Endothelial cell (in vitro differentiated cells): ENCODE measurements around the gene ROR2. TPM values are rescaled to one million over a fixed set of nuclear protein-coding genes. Genes with fewer than 3 reads are reported as not detected.

Experiments
- DNase-seq: peaks from one replicate; pipeline ENCODE4 v3.0.0; 2021; ENCODE audit warnings: low spot score
- H3K27ac Mint-ChIP-seq: one replicate; pipeline ENCODE4 v1.8.0; 2021; ENCODE audit warnings: mixed read lengths, inconsistent platforms; ENCODE audit not compliant: unreplicated experiment
- H3K27me3 Mint-ChIP-seq: one replicate; pipeline ENCODE4 v1.8.0; 2021; ENCODE audit warnings: mild to moderate bottlenecking, moderate library complexity, mixed read lengths, inconsistent platforms; ENCODE audit not compliant: unreplicated experiment
- H3K36me3 Mint-ChIP-seq: one replicate; pipeline ENCODE4 v1.8.0; 2021; ENCODE audit warnings: mild to moderate bottlenecking, low read depth, mixed read lengths, inconsistent platforms; ENCODE audit not compliant: unreplicated experiment
- H3K4me1 Mint-ChIP-seq: one replicate; pipeline ENCODE4 v1.8.0; 2021; ENCODE audit warnings: mild to moderate bottlenecking, mixed read lengths, inconsistent platforms; ENCODE audit not compliant: unreplicated experiment
- H3K4me3 Mint-ChIP-seq: one replicate; pipeline ENCODE4 v1.8.0; 2021; ENCODE audit warnings: mild to moderate bottlenecking, mixed read lengths, inconsistent platforms; ENCODE audit not compliant: unreplicated experiment
- H3K9me3 Mint-ChIP-seq: one replicate; pipeline ENCODE4 v1.8.0; 2021; ENCODE audit warnings: mixed read lengths, inconsistent platforms; ENCODE audit not compliant: unreplicated experiment
- CTCF ChIP-seq: fragments of 200-600 bp; sonication (generic); IDR thresholded peaks from one replicate; pipeline ENCODE4 v1.5.0; 2021; ENCODE audit warnings: antibody characterized with exemption; ENCODE audit not compliant: unreplicated experiment
- total RNA-seq: library from RNA; stranded (reverse); fragmentation: NEBNext Ultra II Directional; extraction: Animal tissue kit (Norgen Biotek cat#: 25700); gene quantifications from one replicate; pipeline ENCODE4 v1.2.1, GENCODE V29; 2021; ENCODE audit not compliant: unreplicated experiment

The ROR2 gene
- total RNA-seq, 1 donor from 2014 or later = 3.5 TPM

GRCh38 chr9:91935066-91935749 lies 14.8 kb downstream of the ROR2 start:
- Mint-ChIP-seq H3K4me1 (no peaks in the 10 kb centered on the region), H3K27ac (no peak overlapping the region), H3K36me3 (peaks cover 6% of the 10 kb centered on the region), H3K27me3 (no peaks in the 10 kb centered on the region), H3K4me3 (no peak overlapping the region), H3K9me3 (peaks cover 6% of the 10 kb centered on the region)
- DNase-seq = no peak
- no peak for TF ChIP-seq CTCF

- Mint-ChIP-seq H3K36me3 (peaks cover 9% of the 10 kb centered on the region), H3K27me3 (no peaks in the 10 kb centered on the region), H3K4me3 (no peak overlapping the region), H3K4me1 (no peaks in the 10 kb centered on the region), H3K27ac (no peak overlapping the region), H3K9me3 (peaks cover 10% of the 10 kb centered on the region)
- TF ChIP-seq CTCF = no peak
- DNase-seq = no peak
Measured at GRCh38 chr9:91934654-91935053, 15.4 kb downstream of the ROR2 start.

- H3K27me3 Mint-ChIP-seq = peaks cover 2% of the 10 kb centered on the region
- no peak for DNase-seq
- H3K4me3 Mint-ChIP-seq = no peak overlapping the region
- H3K4me1 Mint-ChIP-seq = no peaks in the 10 kb centered on the region
- peaks cover 10% of the 10 kb centered on the region for H3K9me3 Mint-ChIP-seq
- peaks cover 12% of the 10 kb centered on the region for H3K36me3 Mint-ChIP-seq
- TF ChIP-seq CTCF = no peak
- H3K27ac Mint-ChIP-seq = no peak overlapping the region
Measured at GRCh38 chr9:91933556-91934352, 16.3 kb downstream of the ROR2 start.

- Mint-ChIP-seq H3K27ac (no peak overlapping the region), H3K9me3 (peaks cover 16% of the 10 kb centered on the region), H3K4me3 (no peak overlapping the region), H3K4me1 (no peaks in the 10 kb centered on the region), H3K36me3 (peaks cover 12% of the 10 kb centered on the region), H3K27me3 (peaks cover 2% of the 10 kb centered on the region)
- no peak for DNase-seq
- TF ChIP-seq CTCF = no peak
Measured at GRCh38 chr9:91930475-91930874, 19.6 kb downstream of the ROR2 start.

- Mint-ChIP-seq H3K36me3 (peaks cover 12% of the 10 kb centered on the region), H3K4me3 (no peak overlapping the region), H3K27ac (no peak overlapping the region), H3K9me3 (peaks cover 16% of the 10 kb centered on the region), H3K4me1 (no peaks in the 10 kb centered on the region), H3K27me3 (peaks cover 4% of the 10 kb centered on the region)
- TF ChIP-seq CTCF = no peak
- DNase-seq = no peak
Measured at GRCh38 chr9:91929331-91929730, 20.7 kb downstream of the ROR2 start.
